BLaER1 (cell line): ENCODE results near the gene NAALADL1.

Experiments used
- H3K27ac ChIP-seq: shearing (Covaris generic); formaldehyde crosslinking; 2 replicates; pipeline ENCODE4 v1.8.1; 2022
- H3K27me3 ChIP-seq: shearing (Covaris generic); formaldehyde crosslinking; 2 replicates; pipeline ENCODE4 v1.8.1; 2022
- H3K36me3 ChIP-seq: shearing (Covaris generic); formaldehyde crosslinking; 2 replicates; pipeline ENCODE4 v1.8.1; 2022
- H3K4me1 ChIP-seq: shearing (Covaris generic); formaldehyde crosslinking; 2 replicates; pipeline ENCODE4 v1.8.1; 2022
- H3K4me2 ChIP-seq: shearing (Covaris generic); formaldehyde crosslinking; 2 replicates; pipeline ENCODE4 v1.8.1; 2022
- H3K4me3 ChIP-seq: shearing (Covaris generic); formaldehyde crosslinking; 2 replicates; pipeline ENCODE4 v1.8.1; 2022
- H3K9ac ChIP-seq: shearing (Covaris generic); formaldehyde crosslinking; 2 replicates; pipeline ENCODE4 v1.8.1; 2022
- H3K9me3 ChIP-seq: shearing (Covaris generic); formaldehyde crosslinking; 2 replicates; pipeline ENCODE4 v1.8.1; 2022
- H4K20me1 ChIP-seq: shearing (Covaris generic); formaldehyde crosslinking; 2 replicates; pipeline ENCODE4 v1.8.1; 2022
- Cebpa-rat ChIP-seq: shearing (Covaris generic); IDR thresholded peaks from 2 replicates; pipeline ENCODE4 v1.8.1; 2022

Gene NAALADL1

DNA sequence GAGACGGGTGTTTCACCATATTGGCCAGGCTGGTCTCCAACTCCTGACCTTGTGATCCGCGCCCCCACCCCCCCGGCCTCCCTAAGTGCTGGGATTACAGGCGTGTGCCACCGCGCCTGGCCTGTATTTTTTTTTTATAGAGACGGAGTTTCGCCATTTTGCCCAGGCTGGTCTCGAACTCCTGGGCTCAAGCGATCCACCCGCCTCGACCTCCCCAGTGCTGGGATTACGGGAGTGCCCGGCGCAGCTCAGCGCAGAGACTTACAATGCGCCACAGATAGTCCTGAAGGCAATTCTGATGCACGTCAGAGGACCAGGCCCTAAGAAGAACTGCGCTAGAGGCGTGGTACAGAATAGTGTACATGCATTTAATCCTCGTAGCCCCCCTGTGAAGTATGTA lies 37.1 kb upstream of the NAALADL1 start:
- Histone ChIP-seq H3K9me3 (no peaks in the 10 kb centered on the region), H3K4me2 (peak overlapping the region; percentile 95), H3K9ac (peak overlapping the region; percentile 93), H3K27ac (peak overlapping the region; percentile 89), H4K20me1 (peaks cover 20% of the 10 kb centered on the region), H3K4me3 (no peak overlapping the region; the same call in 1 of the 2 replicates), H3K36me3 (peaks cover 28% of the 10 kb centered on the region), H3K4me1 (peaks cover 19% of the 10 kb centered on the region), H3K27me3 (no peaks in the 10 kb centered on the region)
- TF ChIP-seq Cebpa-rat = no peak

DNA sequence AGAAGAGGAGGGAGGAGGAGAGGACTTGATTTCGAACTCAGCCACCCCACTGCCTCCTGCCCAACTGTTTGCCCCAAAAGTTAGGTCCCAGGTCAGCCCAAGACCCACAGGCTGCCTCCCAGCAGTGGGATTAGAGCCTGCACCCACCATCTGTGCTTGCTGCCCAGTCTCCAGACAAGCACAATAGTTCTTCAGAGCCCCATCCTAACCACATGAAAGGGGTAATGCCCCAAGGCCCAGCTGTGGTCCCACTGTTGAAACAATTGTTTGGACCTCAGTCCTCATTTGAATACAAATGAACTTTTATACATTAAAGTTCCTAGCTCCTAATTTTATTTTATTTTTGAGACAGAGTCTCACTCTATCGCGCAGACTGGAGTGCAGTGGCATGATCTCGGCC lies 32.3 kb upstream of the NAALADL1 start:
- no peak for TF ChIP-seq Cebpa-rat
- H3K4me3 ChIP-seq = no peak overlapping the region
- H3K9ac ChIP-seq = 0 out of 2 replicates have a peak overlapping the region, but pooled peaks have one; percentile 45
- H3K36me3 ChIP-seq = peaks cover 43% of the 10 kb centered on the region
- no peaks in the 10 kb centered on the region for H4K20me1 ChIP-seq
- H3K4me2 ChIP-seq = peak overlapping the region; percentile 26; the same call in 1 of the 2 replicates
- peaks cover 9% of the 10 kb centered on the region; the same call in 1 of the 2 replicates for H3K4me1 ChIP-seq
- no peaks in the 10 kb centered on the region for H3K9me3 ChIP-seq
- H3K27me3 ChIP-seq = no peaks in the 10 kb centered on the region
- no peak overlapping the region for H3K27ac ChIP-seq

DNA sequence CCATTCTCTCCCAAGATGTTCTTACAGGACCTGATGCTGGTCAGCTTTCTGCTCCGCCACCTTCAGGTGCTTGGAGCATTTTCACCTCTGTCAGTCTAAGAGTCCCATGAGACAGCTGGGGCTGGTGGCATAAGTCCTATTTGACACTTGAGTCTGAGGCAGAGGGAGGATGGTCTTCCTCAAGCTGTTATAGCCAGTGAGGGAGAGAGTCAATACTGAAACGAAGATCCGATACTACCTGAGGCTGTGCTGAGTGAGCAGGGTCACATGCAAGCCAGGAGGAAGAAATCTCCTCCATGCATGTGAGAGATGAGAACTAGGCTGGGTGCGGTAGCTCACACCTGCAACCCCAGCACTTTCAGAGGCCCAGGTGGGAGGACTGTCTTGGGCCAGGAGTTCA lies 31.3 kb upstream of the NAALADL1 start:
- Histone ChIP-seq H3K36me3 (peaks cover 50% of the 10 kb centered on the region), H3K9me3 (no peaks in the 10 kb centered on the region), H3K4me2 (no peak overlapping the region), H3K27ac (no peak overlapping the region), H4K20me1 (no peaks in the 10 kb centered on the region; the same call in 1 of the 2 replicates), H3K27me3 (no peaks in the 10 kb centered on the region), H3K4me1 (peaks cover 17% of the 10 kb centered on the region), H3K9ac (no peak overlapping the region), H3K4me3 (no peak overlapping the region)
- TF ChIP-seq Cebpa-rat = no peak

DNA sequence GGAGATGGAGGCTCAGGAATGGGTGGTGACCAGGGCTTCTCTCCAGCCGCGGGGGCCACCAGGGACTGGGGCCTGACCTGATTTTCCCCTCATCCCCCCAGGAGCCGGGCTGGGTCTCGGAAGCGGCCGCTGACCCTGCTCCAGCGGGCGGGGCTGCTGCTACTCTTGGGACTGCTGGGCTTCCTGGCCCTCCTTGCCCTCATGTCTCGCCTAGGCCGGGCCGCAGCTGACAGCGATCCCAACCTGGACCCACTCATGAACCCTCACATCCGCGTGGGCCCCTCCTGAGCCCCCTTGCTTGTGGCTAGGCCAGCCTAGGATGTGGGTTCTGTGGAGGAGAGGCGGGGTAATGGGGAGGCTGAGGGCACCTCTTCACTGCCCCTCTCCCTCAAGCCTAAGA lies 29.5 kb upstream of the NAALADL1 start:
- Histone ChIP-seq H3K27me3 (no peaks in the 10 kb centered on the region), H4K20me1 (no peaks in the 10 kb centered on the region; the same call in 1 of the 2 replicates), H3K36me3 (peaks cover 50% of the 10 kb centered on the region), H3K4me2 (no peak overlapping the region), H3K4me1 (peaks cover 26% of the 10 kb centered on the region), H3K27ac (no peak overlapping the region), H3K9ac (no peak overlapping the region), H3K4me3 (no peak overlapping the region), H3K9me3 (no peaks in the 10 kb centered on the region)
- no peak for TF ChIP-seq Cebpa-rat

DNA sequence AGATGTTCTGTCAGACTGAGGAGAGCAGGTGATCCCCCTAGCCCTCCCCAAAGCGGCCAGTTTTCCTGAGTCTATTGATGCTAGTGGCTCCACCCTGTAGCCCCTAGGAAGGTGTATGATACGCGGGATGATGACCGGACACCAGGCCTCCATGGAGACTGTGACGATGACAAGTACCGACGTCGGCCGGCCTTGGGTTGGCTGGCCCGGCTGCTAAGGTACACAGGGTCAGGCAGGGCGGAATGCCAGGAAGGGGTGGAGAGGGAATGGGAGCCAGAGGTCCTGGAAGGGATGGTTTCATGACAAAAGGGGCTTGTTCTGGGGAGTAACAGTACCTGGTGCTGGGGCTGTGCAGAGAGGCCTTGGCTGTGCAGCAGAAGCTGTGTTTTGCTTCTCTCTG lies 28.9 kb upstream of the NAALADL1 start:
- H3K4me2 ChIP-seq = no peak overlapping the region
- H3K36me3 ChIP-seq = peaks cover 50% of the 10 kb centered on the region
- no peak overlapping the region for H3K9ac ChIP-seq
- peaks cover 32% of the 10 kb centered on the region for H3K4me1 ChIP-seq
- no peaks in the 10 kb centered on the region for H3K27me3 ChIP-seq
- no peaks in the 10 kb centered on the region for H3K9me3 ChIP-seq
- H3K4me3 ChIP-seq = no peak overlapping the region
- H3K27ac ChIP-seq = no peak overlapping the region
- no peak for TF ChIP-seq Cebpa-rat
- H4K20me1 ChIP-seq = no peaks in the 10 kb centered on the region; the same call in 1 of the 2 replicates

DNA sequence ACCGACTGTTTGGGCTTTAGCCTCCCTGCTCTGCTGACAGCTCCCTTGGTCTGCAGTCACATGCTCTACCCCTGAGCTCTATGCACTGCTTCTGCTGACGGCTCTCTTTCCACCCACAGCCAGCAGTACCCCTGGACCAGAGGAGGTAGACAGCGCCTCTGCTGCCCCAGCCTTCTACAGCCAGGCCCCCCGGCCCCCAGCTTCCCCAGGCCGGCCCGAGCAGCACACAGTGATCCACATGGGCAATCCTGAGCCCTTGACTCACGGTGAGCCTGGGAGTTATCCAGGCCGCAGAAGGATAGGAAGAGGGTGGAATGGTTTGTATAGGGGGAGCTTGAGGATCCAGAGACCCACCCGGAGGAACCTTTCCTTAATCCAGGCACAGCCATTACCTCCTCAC lies 28.5 kb upstream of the NAALADL1 start:
- Histone ChIP-seq H3K4me2 (no peak overlapping the region), H3K27me3 (no peaks in the 10 kb centered on the region), H3K9me3 (no peaks in the 10 kb centered on the region), H3K4me3 (no peak overlapping the region), H3K27ac (no peak overlapping the region), H4K20me1 (no peaks in the 10 kb centered on the region; the same call in 1 of the 2 replicates), H3K4me1 (peaks cover 36% of the 10 kb centered on the region), H3K9ac (no peak overlapping the region), H3K36me3 (peaks cover 54% of the 10 kb centered on the region)
- no peak for TF ChIP-seq Cebpa-rat

DNA sequence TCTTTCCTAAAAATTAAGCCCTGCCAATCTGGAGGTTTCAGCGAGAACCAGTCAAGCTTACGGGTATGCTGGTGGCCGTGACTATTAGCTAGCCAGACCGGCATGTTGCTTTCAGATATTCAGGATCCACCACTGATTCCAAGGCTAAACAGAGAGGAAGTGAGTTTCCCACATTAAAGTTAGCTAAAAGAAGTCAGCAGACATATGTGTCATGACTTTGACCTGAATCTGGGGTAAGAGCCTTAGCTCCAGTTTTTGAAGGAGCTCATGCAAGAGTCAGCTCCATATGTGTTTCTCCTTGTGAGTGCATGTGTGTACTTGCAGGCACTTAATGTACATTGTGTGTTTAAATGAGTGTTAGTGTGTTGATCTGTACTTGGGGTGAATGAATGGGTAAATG lies 27.1 kb upstream of the NAALADL1 start:
- Histone ChIP-seq H3K27ac (no peak overlapping the region), H3K36me3 (peaks cover 68% of the 10 kb centered on the region), H4K20me1 (no peaks in the 10 kb centered on the region; the same call in 1 of the 2 replicates), H3K4me2 (peak overlapping the region; percentile 99), H3K9ac (peak overlapping the region; percentile 88; the same call in 1 of the 2 replicates), H3K4me1 (peaks cover 41% of the 10 kb centered on the region), H3K4me3 (no peak overlapping the region), H3K9me3 (no peaks in the 10 kb centered on the region), H3K27me3 (no peaks in the 10 kb centered on the region)
- TF ChIP-seq Cebpa-rat = no peak

DNA sequence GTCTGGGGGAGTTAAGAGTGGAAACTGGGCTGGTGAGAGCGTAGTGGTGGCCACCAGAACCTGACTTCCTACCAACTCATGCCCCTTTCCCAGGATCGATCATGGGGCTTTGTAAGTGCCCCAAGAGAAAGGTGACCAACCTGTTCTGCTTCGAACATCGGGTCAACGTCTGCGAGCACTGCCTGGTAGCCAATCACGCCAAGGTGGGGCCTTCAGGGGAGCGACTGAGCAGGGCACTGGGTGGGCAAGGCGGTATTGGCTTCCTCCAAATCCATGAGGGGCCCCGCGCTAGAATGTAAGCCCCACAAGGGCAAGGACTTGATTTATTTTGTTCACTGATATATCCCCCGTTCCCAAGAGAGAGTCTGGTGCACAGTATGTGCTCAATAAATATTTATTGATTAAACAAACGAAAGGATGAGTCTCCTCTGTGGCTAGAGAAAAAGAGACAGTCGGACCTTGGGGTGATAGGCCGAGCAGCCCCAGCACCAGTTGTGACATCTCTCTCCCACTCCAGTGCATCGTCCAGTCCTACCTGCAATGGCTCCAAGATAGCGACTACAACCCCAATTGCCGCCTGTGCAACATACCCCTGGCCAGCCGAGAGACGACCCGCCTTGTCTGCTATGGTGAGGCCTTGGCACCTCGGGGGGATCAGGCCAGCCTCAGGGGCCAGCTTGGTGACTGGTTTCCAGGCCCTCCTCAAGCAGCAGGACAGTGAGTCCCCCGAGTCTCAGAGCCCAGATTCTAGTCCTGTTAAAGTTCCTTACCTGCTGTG lies 26.4 kb upstream of the NAALADL1 start:
- Histone ChIP-seq H3K27ac (peak overlapping the region; percentile 86), H3K4me2 (peak overlapping the region; percentile 99), H3K4me3 (peak overlapping the region; percentile 85), H3K36me3 (peaks cover 72% of the 10 kb centered on the region), H3K27me3 (no peaks in the 10 kb centered on the region), H4K20me1 (no peaks in the 10 kb centered on the region; the same call in 1 of the 2 replicates), H3K4me1 (peaks cover 39% of the 10 kb centered on the region), H3K9ac (peak overlapping the region; percentile 88), H3K9me3 (no peaks in the 10 kb centered on the region)
- no peak for TF ChIP-seq Cebpa-rat

DNA sequence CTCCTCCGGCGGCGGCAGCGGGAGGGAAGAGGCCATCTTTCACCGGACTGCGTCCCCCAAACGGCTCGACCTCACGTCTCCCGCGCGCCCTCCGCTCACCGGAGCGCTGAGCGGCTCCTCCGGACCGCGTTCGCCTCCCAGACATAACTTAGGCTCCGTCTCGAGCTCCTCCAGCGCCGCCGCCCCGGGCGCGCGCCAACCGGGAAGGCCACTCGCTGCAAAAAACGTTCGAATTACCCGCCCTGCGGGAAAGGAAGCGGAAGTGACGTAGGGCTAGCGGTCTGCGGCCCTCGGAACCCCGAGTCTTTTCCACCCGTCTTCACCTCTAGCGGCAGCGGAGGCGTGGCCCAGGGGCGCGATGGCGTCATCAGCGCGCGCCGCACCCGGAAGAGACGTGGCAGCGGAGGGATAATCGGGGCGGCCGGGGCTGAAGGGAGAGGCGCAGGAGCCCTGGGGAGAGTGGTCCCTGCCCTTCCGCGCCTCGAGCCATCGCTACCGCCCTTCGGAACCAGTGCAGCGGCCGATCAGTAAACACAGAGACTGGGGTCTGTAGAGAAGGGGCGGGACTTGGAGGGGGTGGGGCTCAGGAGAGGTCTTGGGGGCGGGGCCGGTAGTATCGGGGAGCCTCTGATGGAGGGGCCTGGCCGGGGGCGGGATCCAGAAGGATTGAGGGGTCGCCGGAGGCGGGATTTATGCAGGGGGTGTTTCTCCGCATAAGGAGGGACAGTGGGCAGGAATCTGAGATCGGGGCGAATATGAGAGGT lies 25.7 kb upstream of the NAALADL1 start, which contains the start of the genes CDCA5 and ZFPL1:
Gene CDCA5, minus strand, starts transcription at position 207 of the 764 bp plus-strand sequence. Its CDS starts 62 bp downstream, at position 145.
Gene ZFPL1, plus strand, starts transcription at position 389 of the 764 bp plus-strand sequence. CDS start 477 bp downstream, outside the sequence.
- Histone ChIP-seq H3K9ac (peak within 1 kb of the TSS; percentile 88), H3K4me1 (peaks cover 45% of the 10 kb centered on the region), H3K4me2 (peak within 1 kb of the TSS; percentile 99), H4K20me1 (peaks cover 6% of the 10 kb centered on the region; the same call in 1 of the 2 replicates), H3K27me3 (no peaks in the 10 kb centered on the region), H3K36me3 (peaks cover 72% of the 10 kb centered on the region), H3K27ac (peak within 1 kb of the TSS; percentile 86), H3K9me3 (no peaks in the 10 kb centered on the region), H3K4me3 (peak within 1 kb of the TSS; percentile 85)
- TF ChIP-seq Cebpa-rat = no peak
